IPS-18c (cell line): ENCODE measurements around the gene ABCB9.
A peak's percentile ranks its signal among the peaks of the same experiment; 100 is the strongest.

Experiments
- H3K4me3 ChIP-seq: 2 replicates; pipeline ENCODE4 v1.7.0; 2013; ENCODE audit warnings: low read depth, mild to moderate bottlenecking, low read length, moderate library complexity; ENCODE audit not compliant: insufficient read depth
- H3K9me3 ChIP-seq: one replicate; pipeline ENCODE4 v1.6.1; 2013; ENCODE audit warnings: mild to moderate bottlenecking, low read length, moderate library complexity; ENCODE audit not compliant: control insufficient read depth, insufficient read depth

The ABCB9 gene

DNA sequence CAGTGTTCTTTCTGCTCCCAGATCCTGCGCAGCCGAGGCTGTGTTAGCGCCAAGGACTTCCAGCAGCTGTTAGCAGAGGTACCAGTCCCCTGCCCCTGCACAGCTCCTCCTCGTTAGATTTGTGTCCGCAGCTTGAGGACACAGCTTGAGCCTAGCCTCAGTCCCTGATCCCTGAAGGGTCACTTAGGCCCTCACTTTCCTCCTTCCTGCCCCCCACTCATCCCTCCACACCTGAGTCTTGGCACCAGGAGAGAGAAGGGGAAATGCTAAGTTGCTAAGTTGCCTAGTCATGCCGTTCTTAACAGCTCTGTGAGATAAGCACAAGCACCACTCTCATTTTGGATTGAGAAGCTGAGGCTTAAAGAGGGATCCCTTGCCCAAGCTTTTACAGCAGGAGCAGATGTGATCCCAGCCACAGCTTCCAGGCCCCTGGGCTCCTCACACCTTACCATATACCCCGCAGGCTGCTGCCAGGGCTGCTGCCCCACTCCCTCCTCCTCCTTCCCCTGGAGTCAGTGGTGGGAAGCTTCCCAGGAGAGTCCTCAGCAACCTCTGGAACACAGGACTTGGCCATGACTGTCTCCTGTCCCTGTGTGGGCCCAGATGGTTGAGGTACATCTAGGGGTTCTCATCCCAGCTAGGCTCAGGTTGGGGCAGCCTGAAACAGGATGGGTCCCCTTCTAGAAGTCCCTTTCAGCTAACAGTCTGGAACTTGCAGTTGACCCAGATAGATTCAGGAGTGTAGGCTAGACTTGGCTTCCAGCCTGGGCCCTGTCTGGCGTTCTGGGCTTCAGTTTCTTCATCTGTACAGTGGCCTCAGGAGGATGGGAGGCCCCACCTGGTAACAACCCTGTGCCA is 9.8 kb upstream of the ABCB9 start:
- no peaks in the 10 kb centered on the region for H3K9me3 ChIP-seq
- peak overlapping the region; percentile 97 for H3K4me3 ChIP-seq

DNA sequence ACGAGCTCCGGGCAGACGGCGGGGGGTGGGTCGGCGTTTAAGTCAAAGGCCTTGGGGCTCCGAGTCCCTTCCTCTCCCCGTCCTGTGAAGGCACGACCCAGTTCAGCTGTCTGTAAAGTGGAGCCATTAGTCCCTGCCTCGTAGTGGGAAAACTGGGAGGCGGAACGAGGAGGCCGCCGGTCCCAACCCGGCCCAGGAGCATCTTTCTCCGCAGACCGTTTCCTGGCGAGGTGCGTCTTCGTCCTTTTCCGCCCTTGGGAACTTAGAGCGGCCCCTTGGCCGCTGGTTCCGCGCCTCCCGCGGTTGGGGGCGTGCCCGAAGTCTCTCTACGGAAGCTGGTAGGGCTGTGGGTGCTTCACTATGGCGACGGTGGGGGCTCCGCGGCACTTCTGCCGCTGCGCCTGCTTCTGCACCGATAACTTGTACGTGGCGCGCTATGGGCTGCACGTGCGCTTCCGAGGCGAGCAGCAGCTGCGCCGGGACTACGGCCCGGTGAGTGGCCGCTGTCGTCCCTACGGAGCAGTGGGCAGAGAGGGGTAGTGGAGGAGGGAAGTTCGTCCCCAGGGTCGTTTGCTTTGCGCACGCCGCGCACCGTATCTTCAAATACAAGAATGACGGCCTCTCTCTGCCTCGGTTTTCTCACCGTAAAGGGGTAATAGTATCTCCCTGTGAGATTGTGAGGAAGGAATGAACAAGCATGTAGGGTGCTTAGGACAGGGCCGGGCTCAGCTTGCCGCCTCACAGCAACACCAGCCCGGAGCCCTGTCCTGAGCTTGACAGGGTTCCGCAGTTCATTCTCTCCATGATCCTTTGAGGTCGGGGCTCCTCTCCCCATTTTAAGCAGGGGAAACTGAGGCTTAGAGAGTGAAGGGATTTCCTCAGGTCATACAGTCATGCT is 8.9 kb upstream of the ABCB9 start, which contains the start of gene OGFOD2:
TSS of gene OGFOD2 (plus strand) at position 353 of the 898 bp plus-strand sequence. CDS start at position 361, 8 bp downstream.
- Histone ChIP-seq H3K9me3 (no peaks in the 10 kb centered on the region), H3K4me3 (peak within 1 kb of the TSS; percentile 97)

GRCh38 chr12:122974274-122974891 is 8.1 kb upstream of the ABCB9 start:
- peak overlapping the region; percentile 97 for H3K4me3 ChIP-seq

GRCh38 chr12:122969676-122970075 is 3.4 kb upstream of the ABCB9 start:
- Histone ChIP-seq H3K4me3 (no peak overlapping the region), H3K9me3 (no peaks in the 10 kb centered on the region)

More at GRCh38 chr12:122974274-122974891, 8.1 kb upstream of the ABCB9 start:
- H3K9me3 ChIP-seq = no peaks in the 10 kb centered on the region

- no peaks in the 10 kb centered on the region for H3K9me3 ChIP-seq
- no peak overlapping the region for H3K4me3 ChIP-seq
Measured at GRCh38 chr12:122968104-122968503, 1.8 kb upstream of the ABCB9 start.

DNA sequence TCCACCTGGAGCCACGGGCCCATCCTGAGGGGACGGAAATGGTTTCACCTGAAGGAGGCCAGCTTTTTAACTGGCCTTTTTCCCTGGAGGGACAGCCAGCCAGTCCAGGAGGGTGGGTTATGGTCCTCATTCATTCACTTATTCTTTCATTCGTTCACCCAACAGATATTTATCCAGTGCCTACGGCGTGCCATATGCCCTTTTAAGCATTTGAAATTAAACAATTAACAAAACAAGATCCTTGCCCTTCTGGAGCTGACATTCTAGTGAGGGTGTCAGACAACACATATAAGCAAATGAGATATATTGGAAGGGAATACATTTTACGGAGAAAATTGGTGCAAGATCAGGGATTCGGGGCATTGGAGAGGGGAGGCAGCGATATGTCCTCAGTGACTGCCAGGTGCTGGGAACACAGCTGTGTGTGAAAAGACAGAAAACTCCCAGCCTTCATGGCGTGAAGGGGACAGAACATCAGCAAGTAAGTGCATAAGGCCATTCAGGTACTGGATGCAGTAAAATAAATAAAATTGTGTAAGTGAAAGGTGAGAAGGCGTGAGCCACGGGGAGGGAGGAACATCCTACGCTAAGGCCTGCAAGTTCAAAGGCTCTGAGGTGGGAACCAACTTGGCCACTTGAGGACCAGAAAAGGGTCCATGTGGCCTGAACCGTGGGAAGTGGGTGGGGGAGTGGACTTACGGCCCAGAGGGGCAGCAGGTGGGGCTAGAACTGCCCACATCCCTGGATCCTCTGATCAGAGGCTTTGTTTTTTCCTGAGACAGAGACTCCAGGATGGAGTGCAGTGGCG is 684 bp upstream of the ABCB9 start:
- Histone ChIP-seq H3K9me3 (no peaks in the 10 kb centered on the region), H3K4me3 (no peak overlapping the region)

GRCh38 chr12:122965321-122965751 is 927 bp downstream of the ABCB9 start:
- Histone ChIP-seq H3K9me3 (no peaks in the 10 kb centered on the region), H3K4me3 (no peak overlapping the region)

GRCh38 chr12:122964439-122965257 is 1.6 kb downstream of the ABCB9 start:
- no peak overlapping the region for H3K4me3 ChIP-seq

DNA sequence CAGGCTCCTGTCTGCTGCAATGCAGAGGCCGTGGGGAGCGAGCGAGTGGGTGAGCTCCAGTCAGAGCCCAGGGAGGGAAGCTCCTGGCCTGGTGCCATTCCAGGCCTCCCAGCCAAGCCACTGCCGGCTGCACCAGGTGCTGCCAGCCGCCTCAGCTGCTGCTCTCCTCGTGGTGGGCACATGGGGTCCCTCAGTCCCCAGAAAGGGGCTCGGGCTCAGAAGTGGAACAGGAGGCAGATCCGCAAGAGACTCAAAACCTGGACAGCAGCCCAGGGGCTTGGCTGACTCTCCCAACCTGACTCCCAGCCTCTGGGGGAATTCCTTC is 2.4 kb downstream of the ABCB9 start:
- Histone ChIP-seq H3K9me3 (no peaks in the 10 kb centered on the region), H3K4me3 (no peak overlapping the region)

More at GRCh38 chr12:122964439-122965257, 1.6 kb downstream of the ABCB9 start:
- H3K9me3 ChIP-seq = no peaks in the 10 kb centered on the region

- no peaks in the 10 kb centered on the region for H3K9me3 ChIP-seq
- no peak overlapping the region for H3K4me3 ChIP-seq
Measured at GRCh38 chr12:122961531-122962329, 4.5 kb downstream of the ABCB9 start.

DNA sequence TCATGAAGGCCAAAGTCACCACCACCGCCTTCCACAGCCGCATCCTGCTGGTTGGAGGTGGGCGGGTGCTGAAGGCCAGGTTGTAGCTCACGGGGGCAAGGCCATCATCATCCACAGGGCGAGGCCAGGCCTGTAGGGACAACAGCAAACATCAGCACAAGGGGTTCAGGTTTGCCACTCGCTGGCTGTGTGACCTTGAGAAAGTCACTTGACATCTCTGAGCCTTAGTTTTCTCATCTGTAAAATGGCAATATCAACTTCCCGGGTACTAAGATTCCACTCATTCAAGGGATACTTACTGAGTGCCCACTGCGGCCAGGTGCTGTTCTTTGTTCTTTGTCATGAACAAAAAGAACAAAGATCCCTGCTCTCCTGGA is 6.1 kb downstream of the ABCB9 start:
- no peaks in the 10 kb centered on the region for H3K9me3 ChIP-seq
- no peak overlapping the region for H3K4me3 ChIP-seq

- H3K9me3 ChIP-seq = no peaks in the 10 kb centered on the region
- H3K4me3 ChIP-seq = no peak overlapping the region
Measured at GRCh38 chr12:122959566-122960192, 6.6 kb downstream of the ABCB9 start.

DNA sequence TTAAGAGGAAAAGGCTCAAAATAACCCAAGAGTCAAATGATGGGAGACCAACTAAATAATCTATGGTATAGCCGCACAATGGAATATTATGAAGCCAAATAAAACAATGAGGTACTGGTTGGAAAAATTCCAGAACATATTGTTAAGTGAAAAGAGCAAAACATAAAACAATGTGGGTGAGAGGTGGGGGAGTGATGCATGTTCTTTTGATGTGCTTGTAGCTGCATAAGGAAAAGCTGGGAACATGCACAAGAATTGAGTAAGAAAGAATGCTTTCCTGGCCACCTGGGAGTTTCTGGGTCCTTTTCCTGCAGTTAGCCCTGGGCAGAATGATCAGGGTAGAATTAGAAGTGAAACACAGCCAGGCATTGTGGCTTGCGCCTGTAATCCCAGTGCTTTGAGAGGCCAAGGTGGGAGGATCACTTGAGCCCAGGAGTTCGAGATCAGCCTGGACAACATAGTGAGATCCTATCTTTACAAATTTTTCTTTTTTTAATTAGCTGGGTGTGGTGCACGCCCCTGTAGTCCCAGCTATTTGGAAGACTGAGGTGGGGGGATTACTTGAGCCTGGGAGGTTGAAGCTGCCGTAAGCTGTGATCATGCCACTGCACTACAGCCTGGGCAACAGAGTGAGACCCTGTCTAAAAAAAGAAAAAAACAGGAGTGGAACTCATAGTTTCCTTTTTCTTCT is 7.9 kb downstream of the ABCB9 start:
- H3K9me3 ChIP-seq = no peaks in the 10 kb centered on the region
- no peak overlapping the region for H3K4me3 ChIP-seq

DNA sequence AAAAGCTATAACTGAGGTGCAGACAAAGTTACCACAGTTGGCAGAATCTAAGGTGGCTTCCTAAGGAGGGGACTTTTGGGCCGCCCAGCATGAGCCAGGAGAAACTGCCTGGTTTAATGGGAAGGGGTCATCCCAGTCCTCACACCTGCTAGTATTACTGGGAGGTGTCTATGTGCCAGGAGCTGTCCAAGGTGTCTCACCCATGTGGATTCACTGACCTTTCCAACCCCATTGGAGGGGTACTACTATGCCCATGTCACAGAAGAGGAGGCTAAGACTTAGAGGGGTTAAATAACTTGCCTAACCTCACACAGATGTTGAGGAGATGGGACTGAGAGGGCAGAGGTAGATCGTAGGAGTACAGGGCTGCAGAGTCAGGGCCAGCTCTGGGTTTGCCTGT is 10.2 kb downstream of the ABCB9 start:
- no peaks in the 10 kb centered on the region for H3K9me3 ChIP-seq
- H3K4me3 ChIP-seq = no peak overlapping the region

DNA sequence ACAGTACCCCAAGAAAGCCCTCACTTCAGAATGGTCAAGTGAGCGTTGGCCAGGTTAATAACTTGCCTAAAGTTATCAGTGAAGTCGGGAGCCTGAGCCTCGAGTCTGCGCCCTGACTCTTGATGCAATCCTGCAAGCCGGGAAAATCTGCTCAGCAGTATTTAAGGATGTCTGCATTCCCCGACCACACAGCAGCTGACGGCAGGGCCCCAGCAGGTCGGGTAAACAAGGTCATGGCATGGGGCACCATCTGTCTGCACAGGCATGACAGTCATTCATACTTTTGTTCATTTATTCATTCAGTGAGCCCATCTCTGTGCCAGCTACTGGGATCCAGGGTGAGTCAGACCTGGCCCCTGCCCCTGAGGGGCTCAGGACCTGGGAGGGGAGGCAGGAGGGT is 11.1 kb downstream of the ABCB9 start:
- Histone ChIP-seq H3K9me3 (no peaks in the 10 kb centered on the region), H3K4me3 (no peak overlapping the region)
